ENCODE results near the gene PF4V1.

DNA sequence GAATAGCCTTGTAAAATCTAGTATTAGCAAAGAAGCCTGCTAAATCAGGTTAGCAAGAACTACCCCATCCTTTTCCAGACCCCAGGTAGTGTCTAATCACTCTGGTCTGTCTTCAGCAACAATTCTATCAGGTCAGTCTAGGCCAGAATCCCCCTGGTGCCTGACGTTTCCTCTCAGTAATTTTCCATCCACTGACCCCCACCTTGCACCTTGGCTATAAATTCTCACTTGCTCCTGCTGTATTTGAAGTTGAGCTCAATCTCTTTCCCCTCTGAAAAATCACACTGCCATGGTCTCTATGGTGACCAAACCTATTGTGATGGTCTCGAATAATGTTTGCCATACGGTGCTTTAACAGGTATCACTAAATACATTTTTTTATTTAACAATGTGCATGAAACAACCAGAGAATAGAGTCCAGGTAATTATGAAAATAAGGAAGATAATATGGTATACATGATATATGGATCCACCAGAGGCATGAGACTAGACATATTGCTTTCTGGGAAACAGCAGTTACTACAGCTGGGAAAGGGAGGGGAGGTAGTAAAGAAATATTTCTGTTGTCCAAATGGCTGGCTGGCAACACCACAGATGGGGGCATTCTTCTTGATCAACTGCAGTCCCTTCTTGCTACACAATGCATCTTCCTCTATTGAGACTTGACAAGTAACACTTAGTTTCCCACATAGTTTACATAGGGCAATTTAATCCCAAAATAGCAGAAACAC is 49.9 kb downstream of the PF4V1 start:
- TF ChIP-seq, protein P1, sequence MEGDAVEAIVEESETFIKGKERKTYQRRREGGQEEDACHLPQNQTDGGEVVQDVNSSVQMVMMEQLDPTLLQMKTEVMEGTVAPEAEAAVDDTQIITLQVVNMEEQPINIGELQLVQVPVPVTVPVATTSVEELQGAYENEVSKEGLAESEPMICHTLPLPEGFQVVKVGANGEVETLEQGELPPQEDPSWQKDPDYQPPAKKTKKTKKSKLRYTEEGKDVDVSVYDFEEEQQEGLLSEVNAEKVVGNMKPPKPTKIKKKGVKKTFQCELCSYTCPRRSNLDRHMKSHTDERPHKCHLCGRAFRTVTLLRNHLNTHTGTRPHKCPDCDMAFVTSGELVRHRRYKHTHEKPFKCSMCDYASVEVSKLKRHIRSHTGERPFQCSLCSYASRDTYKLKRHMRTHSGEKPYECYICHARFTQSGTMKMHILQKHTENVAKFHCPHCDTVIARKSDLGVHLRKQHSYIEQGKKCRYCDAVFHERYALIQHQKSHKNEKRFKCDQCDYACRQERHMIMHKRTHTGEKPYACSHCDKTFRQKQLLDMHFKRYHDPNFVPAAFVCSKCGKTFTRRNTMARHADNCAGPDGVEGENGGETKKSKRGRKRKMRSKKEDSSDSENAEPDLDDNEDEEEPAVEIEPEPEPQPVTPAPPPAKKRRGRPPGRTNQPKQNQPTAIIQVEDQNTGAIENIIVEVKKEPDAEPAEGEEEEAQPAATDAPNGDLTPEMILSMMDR (IDR thresholded peaks at IDR 0.05; ENCODE audit: insufficient read depth, low read depth, low read length), result no peak
- no peak for TF ChIP-seq EZH2 (IDR thresholded peaks at IDR 0.05; ENCODE audit: insufficient read depth, low read length)
